Esophagus muscularis mucosa (tissue), 4 donors: Measurements from ENCODE around the gene POLQ. TPM values are rescaled to one million over a fixed set of nuclear protein-coding genes. Genes with fewer than 3 reads are reported as not detected.

ENCODE experiments used
- DNase-seq: peaks from one replicate; pipeline ENCODE4 v3.0.0-alpha.2; 2017; ENCODE audit errors: extremely low spot score
- H3K27ac ChIP-seq, 4 donors: fragments of 200-600 bp; sonication (generic); replicated peaks in 1 of 4; 1 replicate in 3 of 4; 2 replicates in 1 of 4; pipeline ENCODE4 v1.5.1; 2016 to 2019; ENCODE audit warnings: mild to moderate bottlenecking in 1 of 4
- H3K27me3 ChIP-seq, 4 donors: fragments of 200-600 bp; sonication (generic); one replicate each; pipeline versions ENCODE4 v1.5.1 to v1.6.0; 2016 to 2019
- H3K36me3 ChIP-seq, 4 donors: fragments of 200-600 bp; sonication (generic); one replicate each; pipeline ENCODE4 v1.5.1; 2016 to 2019
- H3K4me1 ChIP-seq, 4 donors: fragments of 200-600 bp; sonication (generic); one replicate each; pipeline ENCODE4 v1.5.1; 2016 to 2019
- H3K4me3 ChIP-seq, 4 donors: fragments of 200-600 bp; sonication (generic); 1 replicate in 2 of 4; 2 replicates in 2 of 4; pipeline ENCODE4 v1.5.1; 2016 to 2019; ENCODE audit warnings: mild to moderate bottlenecking in 4 of 4, moderate library complexity in 1 of 4
- H3K9me3 ChIP-seq, 4 donors: fragments of 200-600 bp; sonication (generic); 1 replicate in 3 of 4; 2 replicates in 1 of 4; pipeline ENCODE4 v1.5.1; 2016 to 2019
- EP300 ChIP-seq: sonication (generic); formaldehyde crosslinking; IDR thresholded peaks from one replicate; pipeline ENCODE4 v1.6.1; 2017; ENCODE audit warnings: antibody characterized with exemption
- POLR2A ChIP-seq: fragments of 450-650 bp; IDR thresholded peaks from one replicate; pipeline ENCODE4 v1.6.1; 2017; ENCODE audit warnings: antibody characterized with exemption, moderate library complexity, mild to moderate bottlenecking, low read depth
- POLR2AphosphoS5 ChIP-seq, 2 donors: sonication (generic); formaldehyde crosslinking; IDR thresholded peaks; one replicate each; pipeline ENCODE4 v1.6.1; 2017; ENCODE audit warnings: antibody characterized with exemption in 2 of 2
- WGBS: methylation state at CpG from one replicate; pipeline ENCODE4 v1.1.5; 2018; 5-methylcytosine and 5-hydroxymethylcytosine counted together
- intact Hi-C: fragments of 100-400 bp; cut with DNase I; formaldehyde crosslinking; loops from one replicate; pipeline ENCODE4 v1.15.1; 2023
- total RNA-seq, 4 donors: library from RNA; depleted of rRNA; stranded (reverse); fragments of >200 nt; gene quantifications; one replicate each; pipeline versions ENCODE4 v1.1.0 to v1.2.1, GENCODE V29; 2016
- TF ChIP-seq, protein P1 (sequence below), 3 experiments: fragments of 200-600 bp in 2 of 3; fragments of 450-650 bp in 1 of 3; sonication (generic) in 2 of 3; IDR thresholded peaks; one replicate each; pipeline ENCODE4 v1.5.1; 2017 to 2019; ENCODE audit warnings: antibody characterized with exemption in 3 of 3, mild to moderate bottlenecking in 2 of 3, moderate library complexity in 1 of 3

POLQ gene
- total RNA-seq, 4 donors from 2014 or later, result under 0.01 to 0.40 (median 0.15) TPM

DNA sequence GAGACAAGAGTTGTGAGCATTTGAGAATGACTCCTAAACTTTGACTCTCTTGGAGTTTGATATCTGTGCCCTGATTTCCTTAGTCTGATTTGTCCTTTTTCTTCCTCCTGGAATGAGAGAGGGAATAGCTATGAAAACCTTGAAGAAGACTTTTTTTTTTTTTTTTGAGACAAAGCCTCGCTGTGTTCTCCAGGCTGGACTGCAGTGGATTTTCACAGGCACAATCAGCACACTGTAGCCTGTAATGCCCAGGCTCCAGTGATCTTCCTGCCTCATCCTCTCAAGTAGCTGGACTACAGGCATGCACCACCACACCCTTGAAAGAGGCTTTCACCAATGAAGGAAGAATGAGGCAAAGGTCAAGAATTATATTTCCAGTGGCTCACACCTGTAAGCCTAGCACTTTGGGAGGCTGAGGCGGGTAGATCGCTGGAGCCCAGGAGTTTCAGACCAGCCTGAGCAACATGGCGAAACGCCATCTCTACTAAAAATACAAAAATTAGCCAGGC, 11.7 kb upstream of the POLQ start:
- TF ChIP-seq EP300 (no peak), POLR2A (no peak), POLR2AphosphoS5 (IDR thresholded peaks at IDR 0.05) (no peak)
- TF ChIP-seq, protein P1, sequence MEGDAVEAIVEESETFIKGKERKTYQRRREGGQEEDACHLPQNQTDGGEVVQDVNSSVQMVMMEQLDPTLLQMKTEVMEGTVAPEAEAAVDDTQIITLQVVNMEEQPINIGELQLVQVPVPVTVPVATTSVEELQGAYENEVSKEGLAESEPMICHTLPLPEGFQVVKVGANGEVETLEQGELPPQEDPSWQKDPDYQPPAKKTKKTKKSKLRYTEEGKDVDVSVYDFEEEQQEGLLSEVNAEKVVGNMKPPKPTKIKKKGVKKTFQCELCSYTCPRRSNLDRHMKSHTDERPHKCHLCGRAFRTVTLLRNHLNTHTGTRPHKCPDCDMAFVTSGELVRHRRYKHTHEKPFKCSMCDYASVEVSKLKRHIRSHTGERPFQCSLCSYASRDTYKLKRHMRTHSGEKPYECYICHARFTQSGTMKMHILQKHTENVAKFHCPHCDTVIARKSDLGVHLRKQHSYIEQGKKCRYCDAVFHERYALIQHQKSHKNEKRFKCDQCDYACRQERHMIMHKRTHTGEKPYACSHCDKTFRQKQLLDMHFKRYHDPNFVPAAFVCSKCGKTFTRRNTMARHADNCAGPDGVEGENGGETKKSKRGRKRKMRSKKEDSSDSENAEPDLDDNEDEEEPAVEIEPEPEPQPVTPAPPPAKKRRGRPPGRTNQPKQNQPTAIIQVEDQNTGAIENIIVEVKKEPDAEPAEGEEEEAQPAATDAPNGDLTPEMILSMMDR (IDR thresholded peaks at IDR 0.05), result no peak
- Histone ChIP-seq H3K4me1 (peaks cover 0 to 16% (median 7%) of the 10 kb centered on the region in 4 donors), H3K9me3 (no peaks in the 10 kb centered on the region), H3K27ac (no peak overlapping the region), H3K27me3 (no peaks in the 10 kb centered on the region), H3K4me3 (no peak overlapping the region), H3K36me3 (no peaks in the 10 kb centered on the region)
- 98% methylated on average over 5 of the region's 5 CpGs for WGBS
- DNase-seq, result no peak
- intact Hi-C loops, result no loop called here

DNA sequence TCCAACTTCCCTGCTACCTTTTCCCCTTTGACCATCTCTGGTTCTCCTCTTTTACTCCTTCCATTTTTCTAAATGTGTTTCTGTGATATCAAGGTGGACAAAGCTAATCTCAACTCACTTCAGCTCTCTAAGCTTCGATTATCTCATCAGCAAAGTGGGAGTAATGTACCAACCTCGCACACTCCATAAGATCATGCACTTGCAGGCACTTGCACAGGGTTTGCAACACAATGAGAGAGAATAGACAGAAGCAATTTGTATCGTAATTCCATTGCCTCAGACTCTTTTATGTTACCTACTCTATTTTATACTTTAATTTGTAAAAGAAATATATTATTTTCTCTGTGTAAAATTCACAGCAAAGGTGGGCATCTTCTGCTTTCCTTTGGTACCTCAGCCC, 7.0 kb upstream of the POLQ start:
- intact Hi-C loops, result no loop called here
- Histone ChIP-seq H3K4me3 (no peak overlapping the region), H3K27me3 (no peaks in the 10 kb centered on the region), H3K9me3 (no peaks in the 10 kb centered on the region), H3K27ac (no peak overlapping the region), H3K36me3 (no peaks in the 10 kb centered on the region), H3K4me1 (no peaks in the 10 kb centered on the region)
- DNase-seq, result no peak
- WGBS, result 83% methylated on average over 3 of the region's 3 CpGs
- no peak for TF ChIP-seq POLR2A
- no peak for TF ChIP-seq EP300
- TF ChIP-seq, protein P1 (IDR thresholded peaks at IDR 0.05), result no peak
- no peak for TF ChIP-seq POLR2AphosphoS5 (IDR thresholded peaks at IDR 0.05)

DNA sequence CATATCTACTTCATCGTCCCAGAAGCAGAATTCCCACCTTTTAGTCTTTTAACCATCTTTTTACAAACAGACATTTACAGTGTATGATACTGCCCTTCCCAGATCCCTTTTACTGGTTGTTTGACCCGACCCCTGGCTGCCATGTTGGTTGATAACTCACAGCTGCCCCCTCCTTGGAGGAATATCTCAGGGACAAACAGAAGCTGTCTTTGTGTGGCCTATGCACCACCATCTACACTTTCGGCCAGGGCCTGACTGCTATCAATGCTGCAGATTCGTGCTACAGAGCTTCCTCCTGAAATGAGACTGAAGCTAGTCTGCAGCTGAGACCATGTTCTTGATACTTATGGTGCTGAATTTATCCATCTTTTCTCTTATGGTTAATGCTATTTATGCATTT, 6.6 kb upstream of the POLQ start:
- 34% methylated on average over 4 of the region's 4 CpGs for WGBS
- Histone ChIP-seq H3K4me1 (no peaks in the 10 kb centered on the region), H3K27ac (no peak overlapping the region), H3K9me3 (no peaks in the 10 kb centered on the region), H3K36me3 (no peaks in the 10 kb centered on the region), H3K4me3 (peak overlapping the region in 1 of 4 donors; percentile 17), H3K27me3 (no peaks in the 10 kb centered on the region)
- DNase-seq, result no peak
- TF ChIP-seq POLR2A (no peak), POLR2AphosphoS5 (IDR thresholded peaks at IDR 0.05) (no peak), EP300 (no peak)
- TF ChIP-seq, protein P1 (IDR thresholded peaks at IDR 0.05), result no peak
- intact Hi-C loops, result no loop called here

DNA sequence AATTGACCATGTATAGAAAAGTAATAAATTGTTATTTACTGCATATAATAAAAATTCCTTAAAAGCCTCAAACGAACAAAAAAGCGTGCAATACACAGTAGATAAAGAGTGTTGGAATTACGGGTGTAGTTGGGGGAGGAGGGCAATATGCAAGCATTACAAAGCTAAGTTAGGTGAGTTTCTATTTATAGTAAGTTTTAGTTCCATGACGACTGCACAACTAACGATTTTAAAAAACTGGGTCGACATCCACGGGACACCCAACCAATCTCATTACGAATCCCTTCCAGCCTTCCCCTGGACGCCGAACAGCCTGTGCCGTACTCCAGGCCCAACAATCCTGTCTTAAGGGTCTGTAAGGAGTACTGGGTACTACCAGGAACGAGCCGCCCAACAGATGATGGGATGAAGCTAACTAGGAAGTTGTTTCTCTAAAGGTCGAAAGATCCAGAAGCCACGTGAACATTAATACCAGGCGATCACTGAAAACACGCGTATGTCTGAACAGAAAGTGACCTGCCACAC, 677 bp downstream of the POLQ start:
- no peak overlapping the region for H3K27ac ChIP-seq
- no peaks in the 10 kb centered on the region for H3K9me3 ChIP-seq
- no peaks in the 10 kb centered on the region for H3K36me3 ChIP-seq
- WGBS, result 6% methylated on average over 18 of the region's 18 CpGs
- no peaks in the 10 kb centered on the region for H3K27me3 ChIP-seq
- intact Hi-C loops, result loop anchor here (5.0 to 10.0 kb wide), 3 partner anchors 110 to 1132 kb away; partner anchors contain the start of genes EAF2 and IQCB1
- H3K4me1 ChIP-seq, result peaks cover 7 to 15% (median 9%) of the 10 kb centered on the region in 4 donors
- TF ChIP-seq POLR2AphosphoS5 (IDR thresholded peaks at IDR 0.05) (no peak), POLR2A (no peak), EP300 (no peak)
- TF ChIP-seq, protein P1 (IDR thresholded peaks at IDR 0.05), result no peak
- DNase-seq, result no peak
- H3K4me3 ChIP-seq, result peak overlapping the region; percentile 57 to 64 (median 61)

DNA sequence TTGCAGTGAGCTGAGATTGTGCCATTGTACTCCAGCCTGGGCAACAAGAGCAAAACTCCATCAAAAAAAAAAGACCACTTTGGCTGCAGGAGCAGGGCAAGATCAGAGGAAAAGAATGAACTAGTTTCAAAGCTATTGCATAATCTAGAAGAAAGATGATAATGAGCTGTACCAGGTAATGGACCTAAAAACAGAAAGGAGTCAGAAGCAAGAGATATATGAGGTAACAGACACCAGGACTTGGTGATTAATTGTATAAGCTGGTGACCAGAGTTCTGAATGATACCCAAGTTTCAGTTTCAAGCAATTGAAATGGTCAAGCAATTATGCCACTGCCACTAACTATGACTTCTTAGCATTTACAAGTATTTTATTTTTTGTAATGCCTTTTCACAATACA, 2.9 kb downstream of the POLQ start:
- H3K4me1 ChIP-seq, result peaks cover 7 to 15% (median 9%) of the 10 kb centered on the region in 4 donors
- H3K9me3 ChIP-seq, result no peaks in the 10 kb centered on the region
- no peak overlapping the region for H3K27ac ChIP-seq
- H3K27me3 ChIP-seq, result no peaks in the 10 kb centered on the region
- DNase-seq, result no peak
- TF ChIP-seq, protein P1 (IDR thresholded peaks at IDR 0.05), result no peak
- TF ChIP-seq POLR2A, result no peak
- no peak for TF ChIP-seq EP300
- no peak for TF ChIP-seq POLR2AphosphoS5 (IDR thresholded peaks at IDR 0.05)
- no peak overlapping the region for H3K4me3 ChIP-seq
- H3K36me3 ChIP-seq, result no peaks in the 10 kb centered on the region
- intact Hi-C loops, result loop anchor here (10.0 kb wide), 2 partner anchors 112 to 292 kb away; partner anchors contain the start of genes EAF2 and IQCB1
